Sigmoid colon (tissue), 7 donors: ENCODE data around the gene TMIGD2. TPM values are rescaled to one million over a fixed set of nuclear protein-coding genes. Genes with fewer than 3 reads are reported as not detected.
A peak's percentile ranks its signal among the peaks of the same experiment; 100 is the strongest.

Source experiments
- DNase-seq: peaks from one replicate; pipeline ENCODE4 v3.0.0-alpha.2; 2019
- H3K27ac ChIP-seq, 4 donors: fragments of 200-600 bp; sonication (generic); one replicate each; pipeline ENCODE4 v1.5.1; 2016 to 2019; ENCODE audit warnings: mild to moderate bottlenecking in 1 of 4
- H3K27me3 ChIP-seq, 3 donors: fragments of 200-600 bp; sonication (generic); one replicate each; pipeline ENCODE4 v1.5.1; 2019; ENCODE audit warnings: mild to moderate bottlenecking in 1 of 3
- H3K36me3 ChIP-seq, 4 donors: fragments of 200-600 bp; sonication (generic); one replicate each; pipeline ENCODE4 v1.5.1; 2016 to 2019
- H3K4me1 ChIP-seq, 4 donors: fragments of 200-600 bp; sonication (generic); one replicate each; pipeline ENCODE4 v1.5.1; 2017 to 2019
- H3K4me3 ChIP-seq, 4 donors: fragments of 200-600 bp; sonication (generic); one replicate each; pipeline ENCODE4 v1.5.1; 2017 to 2019; ENCODE audit warnings: mild to moderate bottlenecking in 2 of 4, moderate library complexity in 1 of 4
- H3K9me3 ChIP-seq, 4 donors: fragments of 200-600 bp in 3 of 4; sonication (generic) in 3 of 4; one replicate each; pipeline versions ENCODE4 v1.5.1 to v1.6.1; 2013 to 2019
- CTCF ChIP-seq, 4 experiments: fragments of 450-650 bp in 3 of 4; fragments of 200-600 bp in 1 of 4; IDR thresholded peaks; one replicate each; pipeline ENCODE4 v1.5.1; 2016 to 2019; ENCODE audit warnings: antibody characterized with exemption in 4 of 4, mild to moderate bottlenecking in 3 of 4, moderate library complexity in 2 of 4
- EP300 ChIP-seq, 4 donors: sonication (generic); formaldehyde crosslinking; IDR thresholded peaks; one replicate each; pipeline ENCODE4 v1.6.1; 2017; ENCODE audit warnings: antibody characterized with exemption in 4 of 4
- POLR2A ChIP-seq, 2 donors: fragments of 450-650 bp; IDR thresholded peaks; one replicate each; pipeline ENCODE4 v1.6.1; 2016; ENCODE audit warnings: antibody characterized with exemption in 2 of 2, mild to moderate bottlenecking in 2 of 2, moderate library complexity in 2 of 2
- POLR2AphosphoS5 ChIP-seq, 4 donors: sonication (generic); formaldehyde crosslinking; IDR thresholded peaks; one replicate each; pipeline ENCODE4 v1.6.1; 2017; ENCODE audit warnings: antibody characterized with exemption in 4 of 4
- WGBS, 2 donors: extraction: QIAGEN DNeasy Blood & Tissue Kit; methylation state at CpG; one replicate each; pipeline ENCODE4 v1.1.7; 2013; 5-methylcytosine and 5-hydroxymethylcytosine counted together
- intact Hi-C: fragments of 100-400 bp; cut with DNase I; formaldehyde crosslinking; loops from one replicate; pipeline ENCODE4 v1.15.1; 2023
- polyA plus RNA-seq, 3 donors: library from polyadenylated mRNA; stranded (reverse); fragments of 200-250 nt; gene quantifications; one replicate each; pipeline ENCODE4 v1.2.3, GENCODE V29; 2013
- total RNA-seq, 4 donors: library from RNA; depleted of rRNA; stranded (reverse); fragments of >200 nt; gene quantifications; one replicate each; pipeline ENCODE4 v1.1.0, GENCODE V29; 2016
- donor health status: healthy with polysubstance abuse.
- donor health status: Bipolar disorder and iron deficiency.
- donor health status: healthy.

TMIGD2 gene
- total and polyA plus RNA-seq, 7 donors: 0.60 to 6.3 TPM; not detected in 5

- Histone ChIP-seq H3K4me1 (peaks cover 0 to 10% (median 4%) of the 10 kb centered on the region in 4 donors), H3K9me3 (no peaks in the 10 kb centered on the region), H3K27me3 (peaks cover 0 to 23% (median 22%) of the 10 kb centered on the region in 3 donors), H3K4me3 (peak overlapping the region in 3 of 4 donors; percentile 16 to 38 (median 37)), H3K27ac (no peak overlapping the region), H3K36me3 (no peaks in the 10 kb centered on the region)
- no peak for TF ChIP-seq CTCF (IDR thresholded peaks at IDR 0.05)
- TF ChIP-seq POLR2A (IDR thresholded peaks at IDR 0.05): no peak
- TF ChIP-seq EP300 (IDR thresholded peaks at IDR 0.05): no peak
- TF ChIP-seq POLR2AphosphoS5 (IDR thresholded peaks at IDR 0.05): no peak
- WGBS, 2 donors: 49 to 52% methylated on average over 18 of the region's 18 CpGs
- DNase-seq: no peak
- intact Hi-C loops: no loop called here
Observed at GRCh38 chr19:4303819-4304537, 1.8 kb upstream of the TMIGD2 start.

- H3K27ac ChIP-seq: no peak overlapping the region
- WGBS, 2 donors: 48 to 57% methylated on average over 13 of the region's 13 CpGs
- peaks cover 0 to 10% (median 4%) of the 10 kb centered on the region in 4 donors for H3K4me1 ChIP-seq
- no peak for TF ChIP-seq POLR2A (IDR thresholded peaks at IDR 0.05)
- no peak for TF ChIP-seq CTCF (IDR thresholded peaks at IDR 0.05)
- TF ChIP-seq POLR2AphosphoS5 (IDR thresholded peaks at IDR 0.05): no peak
- TF ChIP-seq EP300 (IDR thresholded peaks at IDR 0.05): no peak
- DNase-seq: no peak
- intact Hi-C loops: no loop called here
- H3K27me3 ChIP-seq: peaks cover 0 to 23% (median 23%) of the 10 kb centered on the region in 3 donors
- H3K36me3 ChIP-seq: no peaks in the 10 kb centered on the region
- no peaks in the 10 kb centered on the region for H3K9me3 ChIP-seq
- no peak overlapping the region for H3K4me3 ChIP-seq
Observed at GRCh38 chr19:4301590-4302242, 473 bp downstream of the TMIGD2 start.

GRCh38 chr19:4300589-4300988, 1.6 kb downstream of the TMIGD2 start:
- Histone ChIP-seq H3K36me3 (no peaks in the 10 kb centered on the region), H3K27ac (no peak overlapping the region), H3K4me3 (no peak overlapping the region), H3K9me3 (no peaks in the 10 kb centered on the region), H3K4me1 (peaks cover 0 to 10% (median 4%) of the 10 kb centered on the region in 4 donors), H3K27me3 (peaks cover 0 to 33% (median 21%) of the 10 kb centered on the region in 3 donors)
- TF ChIP-seq CTCF (IDR thresholded peaks at IDR 0.05) (no peak), EP300 (IDR thresholded peaks at IDR 0.05) (no peak), POLR2AphosphoS5 (IDR thresholded peaks at IDR 0.05) (no peak), POLR2A (IDR thresholded peaks at IDR 0.05) (no peak)
- DNase-seq: no peak
- 89 to 90% methylated on average over 3 of the region's 3 CpGs for WGBS, 2 donors
- intact Hi-C loops: no loop called here

GRCh38 chr19:4298810-4299550, 3.2 kb downstream of the TMIGD2 start:
- H3K27ac ChIP-seq: no peak overlapping the region
- H3K4me3 ChIP-seq: no peak overlapping the region
- 83 to 90% methylated on average over 8 of the region's 8 CpGs for WGBS, 2 donors
- H3K4me1 ChIP-seq: no peaks in the 10 kb centered on the region
- intact Hi-C loops: no loop called here
- H3K27me3 ChIP-seq: peaks cover 0 to 24% (median 10%) of the 10 kb centered on the region in 3 donors
- TF ChIP-seq POLR2AphosphoS5 (IDR thresholded peaks at IDR 0.05): no peak
- no peak for TF ChIP-seq POLR2A (IDR thresholded peaks at IDR 0.05)
- no peak for TF ChIP-seq EP300 (IDR thresholded peaks at IDR 0.05)
- no peak for TF ChIP-seq CTCF (IDR thresholded peaks at IDR 0.05)
- no peaks in the 10 kb centered on the region for H3K36me3 ChIP-seq
- H3K9me3 ChIP-seq: no peaks in the 10 kb centered on the region
- no peak for DNase-seq
